ENCODE measurements around the gene YY1AP1.

DNA sequence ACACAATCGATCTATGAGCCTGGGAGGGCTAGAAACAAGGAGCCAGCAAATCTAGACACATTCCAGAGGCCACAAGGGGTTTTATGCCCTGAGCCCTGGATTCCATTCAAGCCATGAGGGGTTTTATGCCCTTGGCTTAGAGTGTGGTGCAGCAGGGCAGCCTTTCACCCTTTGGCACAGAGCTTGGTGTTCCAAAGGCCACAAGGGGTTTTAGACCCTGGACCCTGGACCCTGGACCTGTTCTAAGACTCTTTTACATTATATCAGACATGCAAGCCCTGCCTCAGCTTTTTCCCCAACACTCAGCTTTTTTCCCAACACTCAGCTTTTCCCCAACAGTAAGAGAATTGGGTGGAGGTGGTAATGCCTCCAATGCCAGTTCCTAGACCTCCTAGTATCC, 65.2 kb downstream of the YY1AP1 start:
- TF ChIP-seq, protein P1, sequence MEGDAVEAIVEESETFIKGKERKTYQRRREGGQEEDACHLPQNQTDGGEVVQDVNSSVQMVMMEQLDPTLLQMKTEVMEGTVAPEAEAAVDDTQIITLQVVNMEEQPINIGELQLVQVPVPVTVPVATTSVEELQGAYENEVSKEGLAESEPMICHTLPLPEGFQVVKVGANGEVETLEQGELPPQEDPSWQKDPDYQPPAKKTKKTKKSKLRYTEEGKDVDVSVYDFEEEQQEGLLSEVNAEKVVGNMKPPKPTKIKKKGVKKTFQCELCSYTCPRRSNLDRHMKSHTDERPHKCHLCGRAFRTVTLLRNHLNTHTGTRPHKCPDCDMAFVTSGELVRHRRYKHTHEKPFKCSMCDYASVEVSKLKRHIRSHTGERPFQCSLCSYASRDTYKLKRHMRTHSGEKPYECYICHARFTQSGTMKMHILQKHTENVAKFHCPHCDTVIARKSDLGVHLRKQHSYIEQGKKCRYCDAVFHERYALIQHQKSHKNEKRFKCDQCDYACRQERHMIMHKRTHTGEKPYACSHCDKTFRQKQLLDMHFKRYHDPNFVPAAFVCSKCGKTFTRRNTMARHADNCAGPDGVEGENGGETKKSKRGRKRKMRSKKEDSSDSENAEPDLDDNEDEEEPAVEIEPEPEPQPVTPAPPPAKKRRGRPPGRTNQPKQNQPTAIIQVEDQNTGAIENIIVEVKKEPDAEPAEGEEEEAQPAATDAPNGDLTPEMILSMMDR (IDR thresholded peaks at IDR 0.05) = no peak
- TF ChIP-seq POLR2A (IDR thresholded peaks at IDR 0.05) = no peak
- TF ChIP-seq POLR2AphosphoS5 (IDR thresholded peaks at IDR 0.05) = no peak
